Measurements from ENCODE around the gene COL9A3.

DNA sequence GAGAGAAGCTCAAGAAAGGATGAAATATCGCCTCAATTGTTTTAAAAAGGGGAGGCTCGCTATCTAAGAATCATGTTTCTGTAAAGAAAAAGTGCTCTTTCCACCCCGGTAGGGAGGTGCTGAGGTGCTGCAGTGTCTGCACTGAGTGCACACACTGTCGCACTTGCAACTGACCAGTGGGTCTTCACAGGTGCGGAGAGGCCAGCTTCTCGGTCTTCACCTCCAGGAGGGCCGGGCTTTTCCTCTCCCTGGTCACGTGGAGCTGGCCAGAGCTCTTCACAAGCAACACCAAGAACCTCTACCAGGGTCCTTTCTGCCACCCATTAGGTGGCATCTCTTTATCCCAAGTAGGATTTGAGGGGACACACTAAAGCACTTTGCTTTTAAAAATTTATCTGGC lies 72.6 kb downstream of the COL9A3 start:
- TF ChIP-seq, protein P1, sequence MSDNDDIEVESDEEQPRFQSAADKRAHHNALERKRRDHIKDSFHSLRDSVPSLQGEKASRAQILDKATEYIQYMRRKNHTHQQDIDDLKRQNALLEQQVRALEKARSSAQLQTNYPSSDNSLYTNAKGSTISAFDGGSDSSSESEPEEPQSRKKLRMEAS (IDR thresholded peaks at IDR 0.05) = no peak
- no peak for TF ChIP-seq ESRRA (IDR thresholded peaks at IDR 0.05; ENCODE audit: borderline replicate concordance, low read length)
- TF ChIP-seq POLR2AphosphoS2 (conservative IDR thresholded peaks at IDR 0.05; ENCODE audit: low read length) = no peak
- TF ChIP-seq, protein P2, sequence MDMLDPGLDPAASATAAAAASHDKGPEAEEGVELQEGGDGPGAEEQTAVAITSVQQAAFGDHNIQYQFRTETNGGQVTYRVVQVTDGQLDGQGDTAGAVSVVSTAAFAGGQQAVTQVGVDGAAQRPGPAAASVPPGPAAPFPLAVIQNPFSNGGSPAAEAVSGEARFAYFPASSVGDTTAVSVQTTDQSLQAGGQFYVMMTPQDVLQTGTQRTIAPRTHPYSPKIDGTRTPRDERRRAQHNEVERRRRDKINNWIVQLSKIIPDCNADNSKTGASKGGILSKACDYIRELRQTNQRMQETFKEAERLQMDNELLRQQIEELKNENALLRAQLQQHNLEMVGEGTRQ (IDR thresholded peaks at IDR 0.05) = no peak
- TF ChIP-seq MAZ (IDR thresholded peaks at IDR 0.05; ENCODE audit: borderline replicate concordance, low read depth, low read length) = no peak
- TF ChIP-seq, protein P3, sequence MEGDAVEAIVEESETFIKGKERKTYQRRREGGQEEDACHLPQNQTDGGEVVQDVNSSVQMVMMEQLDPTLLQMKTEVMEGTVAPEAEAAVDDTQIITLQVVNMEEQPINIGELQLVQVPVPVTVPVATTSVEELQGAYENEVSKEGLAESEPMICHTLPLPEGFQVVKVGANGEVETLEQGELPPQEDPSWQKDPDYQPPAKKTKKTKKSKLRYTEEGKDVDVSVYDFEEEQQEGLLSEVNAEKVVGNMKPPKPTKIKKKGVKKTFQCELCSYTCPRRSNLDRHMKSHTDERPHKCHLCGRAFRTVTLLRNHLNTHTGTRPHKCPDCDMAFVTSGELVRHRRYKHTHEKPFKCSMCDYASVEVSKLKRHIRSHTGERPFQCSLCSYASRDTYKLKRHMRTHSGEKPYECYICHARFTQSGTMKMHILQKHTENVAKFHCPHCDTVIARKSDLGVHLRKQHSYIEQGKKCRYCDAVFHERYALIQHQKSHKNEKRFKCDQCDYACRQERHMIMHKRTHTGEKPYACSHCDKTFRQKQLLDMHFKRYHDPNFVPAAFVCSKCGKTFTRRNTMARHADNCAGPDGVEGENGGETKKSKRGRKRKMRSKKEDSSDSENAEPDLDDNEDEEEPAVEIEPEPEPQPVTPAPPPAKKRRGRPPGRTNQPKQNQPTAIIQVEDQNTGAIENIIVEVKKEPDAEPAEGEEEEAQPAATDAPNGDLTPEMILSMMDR (IDR thresholded peaks at IDR 0.05) = no peak
- TF ChIP-seq POLR2A (IDR thresholded peaks at IDR 0.05; ENCODE audit: low read length) = no peak
- no peak for TF ChIP-seq RCOR1 (IDR thresholded peaks at IDR 0.05; ENCODE audit: low read depth, low read length)
- TF ChIP-seq, protein P4, sequence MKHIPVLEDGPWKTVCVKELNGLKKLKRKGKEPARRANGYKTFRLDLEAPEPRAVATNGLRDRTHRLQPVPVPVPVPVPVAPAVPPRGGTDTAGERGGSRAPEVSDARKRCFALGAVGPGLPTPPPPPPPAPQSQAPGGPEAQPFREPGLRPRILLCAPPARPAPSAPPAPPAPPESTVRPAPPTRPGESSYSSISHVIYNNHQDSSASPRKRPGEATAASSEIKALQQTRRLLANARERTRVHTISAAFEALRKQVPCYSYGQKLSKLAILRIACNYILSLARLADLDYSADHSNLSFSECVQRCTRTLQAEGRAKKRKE (CRISPR knock-in tag; IDR thresholded peaks at IDR 0.05; ENCODE audit: low read depth) = no peak

Measured in A549 (cell line).